GM23338 (cell line): ENCODE results near the gene IL12A. TPM values are rescaled to one million over a fixed set of nuclear protein-coding genes. Genes with fewer than 3 reads are reported as not detected.

Experiments
- ATAC-seq: fragments of 200-7000 bp; cut with Tn5 transposase; 3 replicates; pipeline ENCODE4 v1.9.1; 2020
- DNase-seq: peaks from one replicate; pipeline ENCODE4 v3.0.0-alpha.2; 2015; ENCODE audit warnings: low spot score
- H2AFZ ChIP-seq: fragments of 200-600 bp; sonication (generic); 2 replicates; pipeline ENCODE4 v1.8.0; 2016; ENCODE audit warnings: antibody characterized with exemption, mild to moderate bottlenecking, moderate library complexity
- H3F3A ChIP-seq: fragments of 200-600 bp; sonication (generic); replicated peaks from 2 replicates; pipeline ENCODE4 v1.8.0; 2017; ENCODE audit warnings: antibody characterized with exemption, mixed run types, low read depth
- H3K27ac ChIP-seq: fragments of 200-600 bp; sonication (generic); 2 replicates; pipeline ENCODE4 v1.6.1; 2016; ENCODE audit warnings: low read depth
- H3K27me3 ChIP-seq: fragments of 200-600 bp; sonication (generic); 2 replicates; pipeline ENCODE4 v1.8.0; 2016; ENCODE audit warnings: mild to moderate bottlenecking, mixed run types, moderate library complexity; ENCODE audit not compliant: insufficient read depth
- H3K36me3 ChIP-seq: fragments of 200-600 bp; sonication (generic); 2 replicates; pipeline ENCODE4 v1.8.0; 2016; ENCODE audit warnings: mild to moderate bottlenecking; ENCODE audit not compliant: insufficient read depth
- H3K4me1 ChIP-seq: fragments of 200-600 bp; sonication (generic); 2 replicates; pipeline ENCODE4 v1.8.0; 2016; ENCODE audit warnings: mild to moderate bottlenecking, moderate library complexity; ENCODE audit not compliant: insufficient read depth
- H3K4me2 ChIP-seq: fragments of 200-600 bp; sonication (generic); 2 replicates; pipeline ENCODE4 v1.7.1; 2017; ENCODE audit warnings: mixed run types
- H3K4me3 ChIP-seq: fragments of 200-600 bp; sonication (generic); 2 replicates; pipeline ENCODE4 v1.6.1; 2016; ENCODE audit warnings: mixed run types
- H3K79me2 ChIP-seq: fragments of 200-600 bp; sonication (generic); replicated peaks from 2 replicates; pipeline ENCODE4 v1.8.0; 2017; ENCODE audit warnings: mild to moderate bottlenecking; ENCODE audit not compliant: insufficient read depth
- H3K9me2 ChIP-seq: fragments of 200-600 bp; sonication (generic); 2 replicates; pipeline ENCODE4 v1.8.0; 2017; ENCODE audit not compliant: insufficient read depth
- H4K20me1 ChIP-seq: fragments of 200-600 bp; sonication (generic); replicated peaks from 2 replicates; pipeline ENCODE4 v1.8.0; 2017; ENCODE audit warnings: mild to moderate bottlenecking; ENCODE audit not compliant: insufficient read depth
- H3K27ac Mint-ChIP-seq: 2 replicates; pipeline ENCODE4 v1.8.0; 2020; ENCODE audit warnings: inconsistent platforms, mild to moderate bottlenecking, moderate library complexity, mixed read lengths
- H3K27me3 Mint-ChIP-seq: 3 replicates; pipeline ENCODE4 v1.8.0; 2022; ENCODE audit warnings: low read depth, mild to moderate bottlenecking, moderate library complexity, mixed read lengths, inconsistent platforms; ENCODE audit not compliant: insufficient read depth, poor library complexity
- H3K36me3 Mint-ChIP-seq: 3 replicates; pipeline ENCODE4 v1.8.0; 2021; ENCODE audit warnings: low read depth, mild to moderate bottlenecking, inconsistent platforms, moderate library complexity, mixed read lengths
- H3K4me1 Mint-ChIP-seq: 3 replicates; pipeline ENCODE4 v1.8.0; 2020; ENCODE audit warnings: mild to moderate bottlenecking, inconsistent platforms, mixed read lengths
- H3K4me3 Mint-ChIP-seq: 3 replicates; pipeline ENCODE4 v1.8.0; 2021; ENCODE audit warnings: moderate library complexity, mild to moderate bottlenecking, inconsistent platforms, mixed read lengths
- H3K9me3 Mint-ChIP-seq: 3 replicates; pipeline ENCODE4 v1.8.0; 2020; ENCODE audit warnings: moderate library complexity, mild to moderate bottlenecking, inconsistent platforms, mixed read lengths
- NANOG ChIP-seq: IDR thresholded peaks from 2 replicates; pipeline ENCODE4 v1.6.1; 2016; ENCODE audit warnings: antibody characterized with exemption, borderline replicate concordance
- REST ChIP-seq: IDR thresholded peaks from one replicate; pipeline ENCODE4 v1.6.1; 2018; ENCODE audit warnings: antibody characterized with exemption; ENCODE audit not compliant: unreplicated experiment
- ZNF462 ChIP-seq: fragments of 250-450 bp; sonication (Bioruptor Pico); IDR thresholded peaks from 2 replicates; pipeline ENCODE4 v1.5.0; 2020; ENCODE audit warnings: mild to moderate bottlenecking, moderate library complexity
- polyA plus RNA-seq: library from polyadenylated mRNA; unstranded; fragments of >200 nt; fragmentation: Nextera tagmentation; extraction: Ambion mirVana; gene quantifications from 2 replicates; pipeline ENCODE4 v1.2.1, GENCODE V29; 2016
- total RNA-seq: library from RNA; depleted of rRNA; stranded (reverse); fragments of >200 nt; shearing (Covaris generic); gene quantifications from 2 replicates; pipeline ENCODE4 v1.2.3, GENCODE V29; 2014

Gene IL12A
- total and polyA plus RNA-seq, 2 experiments from 2014 or later: 0.69 to 1.3 TPM

- TF ChIP-seq ZNF462 (CRISPR knock-in tag): no peak
Observed at GRCh38 chr3:159941038-159942000, 47.3 kb upstream of the IL12A start (continued).

- H3K9me2 ChIP-seq: no peaks in the 10 kb centered on the region
- H3K36me3 Mint-ChIP-seq: no peaks in the 10 kb centered on the region
- no peak for TF ChIP-seq ZNF462 (CRISPR knock-in tag)
- no peak for TF ChIP-seq NANOG
- TF ChIP-seq REST: no peak
Observed at GRCh38 chr3:159944781-159945180, 43.9 kb upstream of the IL12A start.

More at GRCh38 chr3:159944781-159945180, 43.9 kb upstream of the IL12A start:
- no peaks in the 10 kb centered on the region for H4K20me1 ChIP-seq
- H3K4me2 ChIP-seq: no peak overlapping the region
- DNase-seq (no peak), ATAC-seq (no peak)
- no peaks in the 10 kb centered on the region for H3K4me1 Mint-ChIP-seq
- no peaks in the 10 kb centered on the region for H3K79me2 ChIP-seq
- no peak overlapping the region for H2AFZ ChIP-seq
- no peak overlapping the region for H3K4me3 ChIP-seq
- no peak overlapping the region for H3K27ac Mint-ChIP-seq
- no peaks in the 10 kb centered on the region for H3K27me3 ChIP-seq
- no peaks in the 10 kb centered on the region for H3K36me3 ChIP-seq
- H3K9me3 Mint-ChIP-seq: peaks cover 3% of the 10 kb centered on the region; the same call in 1 of the 3 replicates
- no peak overlapping the region for H3K4me3 Mint-ChIP-seq
- H3K4me1 ChIP-seq: no peaks in the 10 kb centered on the region
- no peaks in the 10 kb centered on the region for H3F3A ChIP-seq
- no peak overlapping the region for H3K27ac ChIP-seq
- H3K27me3 Mint-ChIP-seq: peaks cover 5% of the 10 kb centered on the region
